Stomach (tissue), 9 donors: ENCODE measurements around the gene SEMA3A. TPM values are rescaled to one million over a fixed set of nuclear protein-coding genes. Genes with fewer than 3 reads are reported as not detected.
A peak's percentile ranks its signal among the peaks of the same experiment; 100 is the strongest.

Experiments used
- DNase-seq, 2 donors: peaks; one replicate each; pipeline versions ENCODE4 v3.0.0 to v3.0.0-alpha.2; 2013 to 2019
- H3K27ac ChIP-seq, 5 donors: fragments of 200-600 bp in 4 of 5; sonication (generic) in 4 of 5; one replicate each; pipeline ENCODE4 v1.5.1; 2013 to 2019; ENCODE audit warnings: mild to moderate bottlenecking in 1 of 5, moderate library complexity in 1 of 5
- H3K27me3 ChIP-seq, 3 donors: fragments of 200-600 bp; sonication (generic); one replicate each; pipeline ENCODE4 v1.5.1; 2017 to 2019; ENCODE audit warnings: mixed run types in 1 of 3
- H3K36me3 ChIP-seq, 4 donors: fragments of 200-600 bp; sonication (generic); 1 replicate in 3 of 4; 2 replicates in 1 of 4; pipeline ENCODE4 v1.5.1; 2016 to 2019
- H3K4me1 ChIP-seq, 4 donors: fragments of 200-600 bp; sonication (generic); one replicate each; pipeline ENCODE4 v1.5.1; 2016 to 2019
- H3K4me3 ChIP-seq, 4 donors: fragments of 200-600 bp; sonication (generic) in 3 of 4; one replicate each; pipeline ENCODE4 v1.5.1; 2016 to 2019; ENCODE audit warnings: mild to moderate bottlenecking in 1 of 4
- H3K9me3 ChIP-seq, 4 donors: fragments of 200-600 bp; sonication (generic); one replicate each; pipeline ENCODE4 v1.5.1; 2016 to 2019
- CTCF ChIP-seq, 7 experiments: fragments of 450-650 bp in 4 of 7; fragments of 200-600 bp in 3 of 7; sonication (generic) in 3 of 7; IDR thresholded peaks; one replicate each; pipeline ENCODE4 v1.5.1; 2016 to 2019; ENCODE audit warnings: antibody characterized with exemption in 7 of 7, control low read depth in 2 of 7, mild to moderate bottlenecking in 1 of 7
- EP300 ChIP-seq: sonication (generic); formaldehyde crosslinking; IDR thresholded peaks from one replicate; pipeline ENCODE4 v1.6.1; 2017; ENCODE audit warnings: antibody characterized with exemption
- POLR2A ChIP-seq, 4 donors: fragments of 450-650 bp; IDR thresholded peaks; one replicate each; pipeline ENCODE4 v1.6.1; 2016; ENCODE audit warnings: antibody characterized with exemption in 4 of 4, control low read depth in 2 of 4, mild to moderate bottlenecking in 1 of 4, moderate library complexity in 1 of 4
- POLR2AphosphoS5 ChIP-seq, 3 donors: sonication (generic); formaldehyde crosslinking; IDR thresholded peaks; one replicate each; pipeline ENCODE4 v1.6.1; 2016; ENCODE audit warnings: antibody characterized with exemption in 3 of 3
- WGBS, 5 donors: extraction: QIAGEN DNeasy Blood & Tissue Kit in 3 of 5; methylation state at CpG; one replicate each; pipeline versions ENCODE4 v1.1.5 to v1.1.7; 2013 to 2018; 5-methylcytosine and 5-hydroxymethylcytosine counted together
- intact Hi-C: fragments of 100-400 bp; cut with DNase I; formaldehyde crosslinking; loops from one replicate; pipeline ENCODE4 v1.15.1; 2023; ENCODE audit warnings: low total_unique reads
- polyA plus RNA-seq, 3 donors: library from polyadenylated mRNA; stranded (reverse); fragments of 200-250 nt; gene quantifications; one replicate each; pipeline ENCODE4 v1.2.3, GENCODE V29; 2013
- total RNA-seq, 5 donors: library from RNA; depleted of rRNA; stranded (reverse); fragments of >200 nt; gene quantifications; one replicate each; pipeline versions ENCODE4 v1.1.0 to v1.2.3, GENCODE V29; 2014 to 2016
- donor health status: healthy with polysubstance abuse.
- donor health status: Bipolar disorder and iron deficiency.
- donor health status: healthy.

Gene SEMA3A
- total and polyA plus RNA-seq, 8 donors = 0.31 to 34.8 (median 2.8) TPM

GRCh38 chr7:84049071-84049836 is 145.3 kb downstream of the SEMA3A start:
- intact Hi-C loops = no loop called here
- Histone ChIP-seq H3K27ac (no peak overlapping the region), H3K36me3 (no peaks in the 10 kb centered on the region), H3K4me3 (no peak overlapping the region), H3K4me1 (peaks cover 0 to 12% (median 4%) of the 10 kb centered on the region in 4 donors), H3K27me3 (no peaks in the 10 kb centered on the region), H3K9me3 (no peaks in the 10 kb centered on the region)
- DNase-seq = no peak
- TF ChIP-seq CTCF (IDR thresholded peaks at IDR 0.05) (no peak), EP300 (no peak), POLR2AphosphoS5 (IDR thresholded peaks at IDR 0.05) (no peak), POLR2A (IDR thresholded peaks at IDR 0.05) (no peak)

- DNase-seq = peak; percentile 27 to 50
- Histone ChIP-seq H3K4me3 (no peak overlapping the region), H3K36me3 (no peaks in the 10 kb centered on the region), H3K4me1 (peaks cover 0 to 26% (median 10%) of the 10 kb centered on the region in 4 donors), H3K27ac (no peak overlapping the region), H3K9me3 (no peaks in the 10 kb centered on the region), H3K27me3 (no peaks in the 10 kb centered on the region)
- intact Hi-C loops = no loop called here
- WGBS, 5 donors = 17 to 49% (median 31%) methylated on average over 2 of the region's 2 CpGs
- TF ChIP-seq EP300 = no peak
- no peak for TF ChIP-seq POLR2A (IDR thresholded peaks at IDR 0.05)
- TF ChIP-seq POLR2AphosphoS5 (IDR thresholded peaks at IDR 0.05) = no peak
- no peak for TF ChIP-seq CTCF (IDR thresholded peaks at IDR 0.05)
Observed at GRCh38 chr7:84047085-84047484, 147.5 kb downstream of the SEMA3A start.

GRCh38 chr7:84044834-84045233 is 149.8 kb downstream of the SEMA3A start:
- Histone ChIP-seq H3K4me3 (no peak overlapping the region), H3K27me3 (no peaks in the 10 kb centered on the region), H3K4me1 (peaks cover 0 to 26% (median 10%) of the 10 kb centered on the region in 4 donors), H3K36me3 (no peaks in the 10 kb centered on the region), H3K9me3 (no peaks in the 10 kb centered on the region), H3K27ac (no peak overlapping the region)
- DNase-seq = no peak
- intact Hi-C loops = no loop called here
- TF ChIP-seq CTCF (IDR thresholded peaks at IDR 0.05) = no peak
- no peak for TF ChIP-seq POLR2A (IDR thresholded peaks at IDR 0.05)
- no peak for TF ChIP-seq EP300
- TF ChIP-seq POLR2AphosphoS5 (IDR thresholded peaks at IDR 0.05) = no peak
- whole genome bisulfite sequencing, 5 donors = 75 to 88% (median 80%) methylated on average over 2 of the region's 2 CpGs

- intact Hi-C loops = no loop called here
- no peak for DNase-seq
- Histone ChIP-seq H3K4me1 (peaks cover 0 to 26% (median 10%) of the 10 kb centered on the region in 4 donors), H3K27ac (no peak overlapping the region), H3K4me3 (no peak overlapping the region), H3K27me3 (no peaks in the 10 kb centered on the region), H3K9me3 (no peaks in the 10 kb centered on the region), H3K36me3 (no peaks in the 10 kb centered on the region)
- TF ChIP-seq EP300 (no peak), POLR2AphosphoS5 (IDR thresholded peaks at IDR 0.05) (no peak), POLR2A (IDR thresholded peaks at IDR 0.05) (no peak), CTCF (IDR thresholded peaks at IDR 0.05) (no peak)
- WGBS, 5 donors = 17 to 30% (median 26%) methylated on average over 1 of the region's 1 CpG
Observed at GRCh38 chr7:84043661-84044191, 150.9 kb downstream of the SEMA3A start.
